ENCODE data around the gene CUX1. TPM values are rescaled to one million over a fixed set of nuclear protein-coding genes. Genes with fewer than 3 reads are reported as not detected.

CUX1 gene
- total RNA-seq, 4 donors from 2014 or later = 52.5 to 93.6 (median 63.7) TPM

DNA sequence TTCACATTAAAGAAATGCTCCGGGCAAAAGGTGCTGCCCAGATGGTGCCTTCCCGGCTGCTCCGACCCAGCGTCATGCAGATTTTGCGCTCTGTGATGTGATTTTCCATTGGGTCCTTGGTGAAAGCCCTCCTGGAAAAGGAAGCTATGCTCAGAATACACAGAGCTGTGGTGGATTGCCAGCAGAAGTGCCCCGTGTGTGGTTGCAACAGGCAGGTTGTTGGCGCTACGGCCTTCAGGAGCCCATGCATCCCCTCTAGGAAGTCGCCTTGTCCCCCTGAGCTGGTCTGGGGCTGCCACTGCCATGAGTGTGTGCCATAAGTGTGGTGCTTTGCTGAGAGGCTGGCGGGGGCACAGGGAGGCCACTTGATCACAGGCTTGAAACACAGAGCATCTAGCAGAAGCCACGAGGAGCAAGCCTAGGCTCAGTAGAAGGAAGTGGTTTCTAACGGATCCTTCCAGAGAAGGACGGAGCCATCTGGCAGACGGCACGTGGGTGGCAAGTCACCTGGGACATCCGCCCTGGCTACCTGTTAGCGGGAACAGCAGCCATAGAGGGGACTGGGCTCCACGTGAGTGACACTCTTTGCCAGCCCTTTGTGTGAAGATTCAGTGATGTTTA is 210.9 kb downstream of the CUX1 start:
- TF ChIP-seq CTCF (IDR thresholded peaks at IDR 0.05) (no peak), POLR2A (IDR thresholded peaks at IDR 0.05) (no peak), EP300 (IDR thresholded peaks at IDR 0.05) (no peak), POLR2AphosphoS5 (IDR thresholded peaks at IDR 0.05) (no peak)
- Histone ChIP-seq H3K27ac (no peak overlapping the region), H3K36me3 (peaks cover 12% of the 10 kb centered on the region), H3K27me3 (no peaks in the 10 kb centered on the region), H3K9me3 (no peaks in the 10 kb centered on the region), H3K4me1 (no peaks in the 10 kb centered on the region), H3K4me3 (no peak overlapping the region)
- WGBS = 92% methylated on average over 17 of the region's 18 CpGs
- DNase-seq (ENCODE audit: low spot score in 2 of 2) = no peak

- WGBS = 91% methylated on average over 6 of the region's 6 CpGs
- no peak overlapping the region for H3K27ac ChIP-seq
- no peaks in the 10 kb centered on the region for H3K27me3 ChIP-seq
- no peak for DNase-seq (ENCODE audit: low spot score in 2 of 2)
- no peak overlapping the region for H3K4me3 ChIP-seq
- H3K4me1 ChIP-seq = no peaks in the 10 kb centered on the region
- TF ChIP-seq POLR2A (IDR thresholded peaks at IDR 0.05) (no peak), POLR2AphosphoS5 (IDR thresholded peaks at IDR 0.05) (no peak), CTCF (IDR thresholded peaks at IDR 0.05) (no peak), EP300 (IDR thresholded peaks at IDR 0.05) (no peak)
- no peaks in the 10 kb centered on the region for H3K9me3 ChIP-seq
- H3K36me3 ChIP-seq = peaks cover 12% of the 10 kb centered on the region
Measured at GRCh38 chr7:102029616-102030015, 212.2 kb downstream of the CUX1 start.

- Histone ChIP-seq H3K27ac (no peak overlapping the region), H3K4me3 (no peak overlapping the region), H3K4me1 (no peaks in the 10 kb centered on the region), H3K36me3 (peaks cover 12% of the 10 kb centered on the region), H3K9me3 (no peaks in the 10 kb centered on the region), H3K27me3 (no peaks in the 10 kb centered on the region)
- no peak for DNase-seq (ENCODE audit: low spot score in 2 of 2)
- TF ChIP-seq POLR2AphosphoS5 (IDR thresholded peaks at IDR 0.05) (no peak), CTCF (IDR thresholded peaks at IDR 0.05) (no peak), POLR2A (IDR thresholded peaks at IDR 0.05) (no peak), EP300 (IDR thresholded peaks at IDR 0.05) (no peak)
- WGBS = 95% methylated on average over 8 of the region's 8 CpGs
Measured at GRCh38 chr7:102030696-102031095, 213.3 kb downstream of the CUX1 start.

DNA sequence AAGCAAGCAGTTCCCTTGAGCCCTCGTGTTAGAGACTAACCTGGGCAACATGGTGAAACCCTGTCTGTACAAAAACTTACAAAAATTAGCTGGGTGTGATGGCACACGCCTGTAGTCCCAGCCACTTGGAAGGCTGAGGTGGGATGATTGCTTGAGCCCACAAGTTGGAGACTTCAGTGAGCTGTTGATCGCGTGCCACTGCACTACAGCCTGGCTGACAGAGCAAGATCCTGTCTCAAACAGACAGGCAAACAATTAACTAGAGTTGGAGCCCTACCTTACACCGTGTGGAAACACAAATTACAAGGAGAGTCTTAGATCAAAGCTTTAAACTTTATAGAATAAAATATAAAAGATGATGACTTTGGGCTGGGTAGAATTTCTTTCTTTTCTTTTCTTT is 219.5 kb downstream of the CUX1 start:
- Histone ChIP-seq H3K9me3 (no peaks in the 10 kb centered on the region), H3K4me1 (no peaks in the 10 kb centered on the region), H3K27ac (no peak overlapping the region), H3K4me3 (no peak overlapping the region), H3K27me3 (no peaks in the 10 kb centered on the region), H3K36me3 (no peaks in the 10 kb centered on the region)
- DNase-seq (ENCODE audit: low spot score in 2 of 2) = no peak
- no peak for TF ChIP-seq CTCF (IDR thresholded peaks at IDR 0.05)
- TF ChIP-seq POLR2AphosphoS5 (IDR thresholded peaks at IDR 0.05) = no peak
- no peak for TF ChIP-seq EP300 (IDR thresholded peaks at IDR 0.05)
- TF ChIP-seq POLR2A (IDR thresholded peaks at IDR 0.05) = no peak
- 91% methylated on average over 5 of the region's 5 CpGs for WGBS

GRCh38 chr7:102039706-102040105 is 222.3 kb downstream of the CUX1 start:
- 97% methylated on average over 11 of the region's 11 CpGs for WGBS
- TF ChIP-seq EP300 (IDR thresholded peaks at IDR 0.05) (no peak), POLR2A (IDR thresholded peaks at IDR 0.05) (no peak)
- H3K27me3 ChIP-seq = no peaks in the 10 kb centered on the region
- no peak overlapping the region for H3K27ac ChIP-seq
- H3K36me3 ChIP-seq = no peaks in the 10 kb centered on the region
- no peak overlapping the region for H3K4me3 ChIP-seq
- no peak for DNase-seq (ENCODE audit: low spot score in 2 of 2)
- H3K9me3 ChIP-seq = no peaks in the 10 kb centered on the region
- peaks cover 2% of the 10 kb centered on the region for H3K4me1 ChIP-seq

- no peak for DNase-seq (ENCODE audit: low spot score in 2 of 2)
- H3K27me3 ChIP-seq = no peaks in the 10 kb centered on the region
- no peak overlapping the region for H3K27ac ChIP-seq
- no peaks in the 10 kb centered on the region for H3K9me3 ChIP-seq
- WGBS = 89% methylated on average over 11 of the region's 11 CpGs
- peaks cover 10% of the 10 kb centered on the region for H3K4me1 ChIP-seq
- H3K4me3 ChIP-seq = no peak overlapping the region
- TF ChIP-seq EP300 (IDR thresholded peaks at IDR 0.05) (no peak), POLR2A (IDR thresholded peaks at IDR 0.05) (no peak), CTCF (IDR thresholded peaks at IDR 0.05) (no peak), POLR2AphosphoS5 (IDR thresholded peaks at IDR 0.05) (no peak)
- no peaks in the 10 kb centered on the region for H3K36me3 ChIP-seq
Measured at GRCh38 chr7:102040569-102040968, 223.1 kb downstream of the CUX1 start.

All from suprapubic skin (tissue), 4 donors.